GM18870 (cell line): Measurements from ENCODE around the gene ACVR1B.

ENCODE experiments used
- ATAC-seq: cut with Tn5 transposase; IDR thresholded peaks from one replicate; pipeline ENCODE4 v1.9.1; 2021; ENCODE audit warnings: moderate library complexity; ENCODE audit not compliant: unreplicated experiment

ACVR1B gene

GRCh38 chr12:52019113-52019770 is 67.7 kb downstream of the ACVR1B start:
- no peak for ATAC-seq

GRCh38 chr12:52020539-52021336 is 69.2 kb downstream of the ACVR1B start:
- no peak for ATAC-seq

GRCh38 chr12:52022841-52023181 is 71.3 kb downstream of the ACVR1B start:
- no peak for ATAC-seq

- ATAC-seq: no peak
Observed at GRCh38 chr12:52023182-52023975, 71.9 kb downstream of the ACVR1B start.

- ATAC-seq: no peak
Observed at GRCh38 chr12:52023976-52024688, 72.6 kb downstream of the ACVR1B start.

- ATAC-seq: no peak
Observed at GRCh38 chr12:52024845-52025230, 73.3 kb downstream of the ACVR1B start.

- no peak for ATAC-seq
Observed at GRCh38 chr12:52026263-52026662, 74.8 kb downstream of the ACVR1B start.

GRCh38 chr12:52027085-52027843 is 75.8 kb downstream of the ACVR1B start:
- no peak for ATAC-seq

- ATAC-seq: no peak
Observed at GRCh38 chr12:52029685-52030084, 78.2 kb downstream of the ACVR1B start.

GRCh38 chr12:52032446-52032803 is 80.9 kb downstream of the ACVR1B start:
- peak; percentile 9 for ATAC-seq

- ATAC-seq: peak; percentile 79
Observed at GRCh38 chr12:52032804-52033445, 81.4 kb downstream of the ACVR1B start.

- no peak for ATAC-seq
Observed at GRCh38 chr12:52033446-52034140, 82.1 kb downstream of the ACVR1B start.

GRCh38 chr12:52035190-52035589 is 83.7 kb downstream of the ACVR1B start:
- no peak for ATAC-seq

- ATAC-seq: no peak
Observed at GRCh38 chr12:52035926-52036325, 84.4 kb downstream of the ACVR1B start.

- ATAC-seq: no peak
Observed at GRCh38 chr12:52036587-52037171, 85.2 kb downstream of the ACVR1B start.

GRCh38 chr12:52037248-52037861 is 85.9 kb downstream of the ACVR1B start:
- no peak for ATAC-seq

GRCh38 chr12:52038447-52038846 is 86.9 kb downstream of the ACVR1B start:
- no peak for ATAC-seq

- no peak for ATAC-seq
Observed at GRCh38 chr12:52041035-52041434, 89.5 kb downstream of the ACVR1B start.

GRCh38 chr12:52041695-52042123 is 90.2 kb downstream of the ACVR1B start:
- no peak for ATAC-seq
